RPMI7951 (cell line): ENCODE measurements around the gene SERPINB12. TPM values are rescaled to one million over a fixed set of nuclear protein-coding genes. Genes with fewer than 3 reads are reported as not detected.

Experiments used
- DNase-seq: peaks from one replicate; pipeline ENCODE4 v3.0.0-alpha.2; 2012; ENCODE audit warnings: low read depth
- total RNA-seq: library from RNA; depleted of rRNA; stranded (reverse); fragments of >200 nt; shearing (Covaris generic); gene quantifications from 2 replicates; pipeline ENCODE4 v1.2.3, GENCODE V29; 2014

The SERPINB12 gene
- total RNA-seq, 1 experiment from 2014 or later, result not detected

DNA sequence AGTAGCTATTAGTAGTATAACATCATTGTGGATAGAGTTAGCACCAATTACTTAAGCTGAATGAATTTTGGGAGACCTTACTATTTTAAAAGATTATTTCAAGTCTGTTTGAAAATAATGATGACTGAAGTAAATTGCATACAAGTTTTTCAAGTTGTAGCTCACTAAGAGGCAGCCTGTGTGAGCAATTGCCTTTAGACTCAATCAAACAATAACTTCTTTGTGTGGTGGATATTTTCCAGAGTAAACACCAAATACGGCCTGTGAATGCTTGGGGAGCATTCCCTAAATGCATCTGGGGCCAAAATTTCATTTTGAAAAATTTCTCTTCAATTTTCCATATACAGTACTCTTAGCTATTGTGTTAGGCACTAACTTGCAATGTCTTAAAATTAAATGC lies 7.9 kb downstream of the SERPINB12 start:
- DNase-seq, result no peak

DNA sequence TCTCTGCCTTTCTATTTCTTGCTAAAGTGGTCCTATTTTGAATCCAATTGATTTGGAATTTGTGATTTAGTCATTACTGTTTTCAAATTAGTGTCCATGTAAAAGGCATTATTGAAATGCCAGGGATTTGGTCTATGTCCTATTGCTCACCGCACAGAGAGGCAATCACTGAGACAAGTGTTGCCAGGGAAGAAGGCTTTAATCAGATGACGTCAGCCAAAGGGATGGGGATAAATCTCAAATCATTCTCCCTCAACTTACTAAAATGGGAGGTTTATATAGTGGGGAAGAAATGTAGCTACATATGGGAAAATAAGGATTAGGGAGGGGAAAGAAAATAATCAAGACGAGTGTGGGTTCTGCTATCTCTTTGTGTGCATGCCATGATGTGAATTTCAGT lies 9.6 kb downstream of the SERPINB12 start:
- no peak for DNase-seq

DNA sequence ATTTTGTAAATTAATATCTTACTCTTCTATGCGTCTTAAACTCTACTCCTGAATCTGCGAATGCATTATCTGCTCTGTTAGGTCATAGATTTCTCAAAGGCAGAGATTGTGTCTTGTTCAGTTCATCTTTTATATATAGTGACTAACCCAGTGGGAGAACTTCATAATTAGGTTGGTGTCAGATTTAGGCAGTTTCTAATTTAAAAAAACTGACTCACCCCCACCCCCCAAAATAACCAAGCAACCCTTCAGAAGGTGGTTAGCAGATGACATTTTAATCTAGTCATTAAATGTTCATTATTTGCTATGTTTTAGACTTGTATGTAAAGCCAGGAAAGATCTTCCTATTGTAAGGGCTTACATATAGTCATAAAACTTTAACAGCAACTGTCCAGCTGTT lies 10.4 kb downstream of the SERPINB12 start:
- DNase-seq, result no peak

DNA sequence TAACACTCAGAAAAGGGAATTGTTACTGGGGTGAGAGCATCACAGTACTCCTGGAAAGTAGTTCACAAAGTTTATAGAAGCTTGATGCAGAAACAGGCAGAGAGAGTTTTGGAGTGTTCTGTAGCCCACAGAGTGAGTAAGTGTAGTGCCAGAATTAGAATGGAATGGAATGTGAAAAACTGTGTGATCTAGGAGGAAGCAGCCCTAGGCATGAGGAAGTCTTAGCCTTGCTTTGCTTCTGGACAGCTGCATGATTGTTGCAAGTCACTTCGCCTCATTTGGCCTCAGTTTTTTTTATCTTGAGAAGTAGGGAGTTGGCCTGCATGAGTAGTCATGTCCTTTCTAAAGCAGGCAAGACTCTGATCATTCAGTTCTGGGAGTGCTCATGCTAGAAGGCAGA lies 10.9 kb downstream of the SERPINB12 start:
- peak; percentile 62 for DNase-seq

DNA sequence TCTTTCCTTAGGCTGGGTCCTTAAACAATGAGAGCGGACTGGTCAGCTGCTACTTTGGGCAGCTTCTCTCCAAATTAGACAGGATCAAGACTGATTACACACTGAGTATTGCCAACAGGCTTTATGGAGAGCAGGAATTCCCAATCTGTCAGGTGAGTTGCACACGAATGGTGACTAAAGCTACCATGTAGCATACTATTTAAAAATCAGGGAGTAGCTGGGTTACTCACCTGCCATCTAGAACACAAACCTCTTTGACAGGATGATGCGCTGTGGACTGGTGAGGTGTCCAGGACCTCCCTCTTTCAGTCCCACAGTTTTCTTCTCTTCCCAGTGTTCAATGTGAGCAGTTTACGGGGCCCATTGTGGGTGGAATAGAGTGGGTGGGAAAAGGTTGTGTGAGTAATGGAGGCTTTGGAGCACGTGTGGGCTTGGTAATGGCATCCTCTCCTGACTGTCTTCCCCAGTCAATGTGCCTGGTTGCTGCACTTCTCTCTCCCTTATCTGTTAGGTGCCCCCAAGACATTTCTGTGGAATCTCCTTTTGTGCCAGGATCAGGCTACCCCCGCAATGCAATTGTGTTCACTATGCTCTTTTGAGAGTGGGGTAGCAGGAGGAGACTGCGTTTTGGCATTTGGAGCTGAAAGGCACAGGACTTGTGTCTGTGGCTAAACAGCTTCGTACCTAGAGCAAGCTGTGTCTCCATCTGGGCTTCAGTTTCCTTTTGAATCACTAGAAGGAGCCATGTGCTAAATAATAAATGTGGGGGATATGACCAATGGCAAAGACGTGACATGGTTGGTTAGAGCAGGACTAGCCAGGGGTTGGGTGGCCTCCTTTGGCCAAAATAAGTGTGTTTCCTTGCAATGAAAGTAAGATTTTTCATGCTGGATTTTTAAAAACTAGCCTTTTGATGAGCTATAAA lies 17.7 kb downstream of the SERPINB12 start:
- DNase-seq, result no peak

DNA sequence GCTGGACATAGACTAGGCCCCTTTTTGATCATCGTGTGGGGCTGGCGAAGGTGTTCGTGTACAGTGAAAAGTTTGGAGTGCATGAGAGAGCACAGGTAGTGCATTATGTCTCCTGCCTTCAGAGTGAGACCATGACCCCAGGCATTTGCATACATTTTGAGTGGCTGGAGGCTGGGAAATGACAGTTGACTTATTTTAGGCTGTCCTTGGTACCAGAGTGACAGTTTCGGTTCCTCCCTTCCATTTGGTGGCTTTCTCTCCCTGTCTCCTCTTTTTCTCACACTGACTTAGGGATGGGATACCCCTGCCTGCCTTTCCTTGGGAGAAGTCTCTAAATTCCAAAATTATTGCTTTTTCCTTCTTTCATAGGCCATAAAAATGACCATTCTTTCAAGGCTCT lies 20.1 kb downstream of the SERPINB12 start:
- DNase-seq, result no peak

DNA sequence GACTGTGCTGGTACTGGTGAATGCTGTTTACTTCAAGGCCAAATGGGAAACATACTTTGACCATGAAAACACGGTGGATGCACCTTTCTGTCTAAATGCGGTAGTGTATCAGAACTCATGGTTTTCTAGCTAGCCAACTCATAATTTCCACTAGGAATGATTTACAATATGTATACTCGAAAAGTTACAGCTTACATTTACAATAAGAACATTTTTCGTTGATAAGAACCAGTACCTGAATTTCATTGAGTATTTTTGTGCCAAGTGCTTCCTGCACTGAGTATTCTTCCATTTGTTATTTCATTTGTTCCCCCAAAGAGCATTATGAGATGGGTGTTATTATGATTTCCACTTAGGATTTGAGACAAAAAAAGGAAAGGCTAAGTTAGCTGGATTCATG lies 21.9 kb downstream of the SERPINB12 start:
- no peak for DNase-seq

DNA sequence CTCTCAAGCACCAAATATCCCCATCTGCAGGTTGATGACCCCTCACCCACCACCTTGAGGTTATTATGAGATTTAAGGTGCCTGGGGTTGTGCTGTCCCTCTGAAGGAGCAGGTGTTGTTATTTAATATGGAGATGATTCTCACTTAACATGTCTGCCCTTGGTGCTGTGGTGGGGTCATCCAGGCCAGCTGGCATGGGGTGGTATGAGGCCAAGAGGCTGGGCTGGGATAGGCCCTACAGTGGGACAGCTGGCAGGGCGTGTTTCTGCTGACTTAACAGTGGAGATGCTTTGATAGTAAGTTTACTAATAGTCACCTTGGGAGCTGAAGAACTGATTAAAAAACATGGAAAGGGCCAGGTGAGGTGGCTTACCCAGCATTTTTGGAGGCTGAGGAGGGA lies 22.4 kb downstream of the SERPINB12 start:
- no peak for DNase-seq

DNA sequence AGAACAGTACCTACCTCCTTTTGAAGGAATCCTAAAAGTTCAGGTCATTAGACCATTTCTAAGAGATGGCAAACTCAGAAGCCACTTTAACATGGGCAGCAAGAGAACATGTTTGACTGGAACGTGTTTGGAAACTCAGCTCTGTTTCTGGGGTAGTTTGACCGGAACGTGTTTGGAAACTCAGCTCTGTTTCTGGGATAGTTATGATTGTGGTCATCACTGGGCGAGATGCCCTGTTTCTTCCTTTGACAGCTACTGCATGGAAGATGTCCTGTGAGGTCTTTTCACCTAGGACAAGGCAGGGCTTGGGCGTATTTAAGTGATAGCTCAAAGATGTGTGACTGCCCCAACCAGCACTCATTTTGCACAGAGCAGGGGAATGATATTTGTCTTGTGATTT lies 25.1 kb downstream of the SERPINB12 start:
- DNase-seq, result no peak

DNA sequence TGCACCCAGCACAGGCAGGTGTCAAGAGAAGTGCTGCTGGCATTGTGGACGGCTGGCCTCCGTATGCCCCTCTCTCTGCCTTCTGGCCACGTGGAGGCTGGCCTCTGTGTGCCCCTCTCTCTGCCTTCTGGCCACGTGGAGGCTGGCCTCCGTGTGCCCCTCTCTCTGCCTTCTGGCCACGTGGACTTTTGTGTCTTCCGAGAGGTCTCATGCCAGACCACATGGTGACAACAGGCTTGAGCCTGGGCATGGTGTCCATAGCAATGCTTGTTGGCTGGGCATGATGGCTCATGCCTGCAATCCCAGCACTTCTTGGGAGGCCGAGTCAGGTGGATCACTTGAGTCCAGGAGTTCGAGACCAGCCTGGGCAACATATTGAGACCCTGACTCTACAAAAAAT lies 25.7 kb downstream of the SERPINB12 start:
- DNase-seq, result no peak

DNA sequence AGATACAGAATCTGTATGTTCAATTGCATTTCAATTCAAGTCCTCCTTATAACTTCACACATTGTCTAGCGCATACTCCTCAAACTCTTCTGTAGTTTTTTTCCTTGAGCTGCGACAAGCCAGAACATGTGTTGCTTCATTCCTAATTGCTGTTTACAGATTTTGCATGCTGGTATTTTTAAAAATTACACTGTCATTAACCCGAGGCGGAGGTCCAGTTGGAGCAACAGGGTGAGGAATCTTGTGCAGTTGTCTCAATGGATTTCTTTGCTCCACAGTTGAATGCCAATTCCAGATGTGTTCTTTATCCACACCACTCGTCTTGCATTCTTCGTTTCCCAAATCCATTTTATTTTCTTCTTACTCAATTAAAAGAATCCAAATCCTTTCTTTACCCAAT lies 28.6 kb downstream of the SERPINB12 start:
- no peak for DNase-seq

DNA sequence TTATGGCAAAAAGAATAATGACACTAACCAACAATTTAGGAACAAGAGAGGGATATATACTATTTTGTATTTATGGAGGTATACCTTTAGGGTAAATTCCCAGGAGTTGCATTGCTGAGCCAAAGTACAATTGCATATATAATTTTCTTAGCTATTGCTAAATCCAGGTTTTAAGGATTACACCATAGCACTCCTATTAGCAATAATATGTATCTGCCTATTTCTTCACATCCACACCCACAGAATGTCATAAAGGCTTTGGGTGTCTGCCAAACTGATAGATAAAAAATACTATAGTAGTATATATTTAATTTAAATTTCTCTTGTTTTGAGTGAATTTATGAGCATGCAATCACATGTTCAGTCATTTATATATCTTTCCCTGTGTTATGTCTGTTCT lies 33.5 kb downstream of the SERPINB12 start:
- no peak for DNase-seq

DNA sequence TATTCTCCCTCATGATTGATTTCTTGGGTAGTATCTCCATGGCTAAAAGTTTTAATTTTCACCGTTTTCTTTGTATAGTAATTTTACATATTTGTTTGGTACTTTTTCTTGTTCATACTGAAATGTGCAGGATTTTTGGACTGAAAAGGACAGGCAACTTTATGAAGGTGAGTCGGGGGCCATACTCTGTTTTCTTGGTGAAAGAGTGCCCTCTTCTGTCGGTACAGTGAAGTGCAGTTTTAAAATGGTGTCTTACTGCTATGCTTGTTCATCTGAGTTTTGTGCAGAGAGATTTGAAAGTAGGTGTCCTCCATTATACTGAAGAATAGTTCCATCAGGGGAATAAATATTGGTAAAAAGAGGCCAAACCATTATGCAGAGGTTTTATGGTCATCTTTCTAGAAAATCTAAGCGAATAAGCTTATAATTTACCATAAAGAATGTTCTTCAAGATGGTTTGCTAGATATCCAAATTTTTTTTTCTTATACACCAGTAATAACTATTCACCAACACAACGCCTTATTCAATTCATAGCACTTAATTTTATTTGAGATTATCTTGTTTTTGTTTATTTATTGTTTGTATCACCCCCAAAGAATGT lies 36.3 kb downstream of the SERPINB12 start:
- DNase-seq, result peak; percentile 27

DNA sequence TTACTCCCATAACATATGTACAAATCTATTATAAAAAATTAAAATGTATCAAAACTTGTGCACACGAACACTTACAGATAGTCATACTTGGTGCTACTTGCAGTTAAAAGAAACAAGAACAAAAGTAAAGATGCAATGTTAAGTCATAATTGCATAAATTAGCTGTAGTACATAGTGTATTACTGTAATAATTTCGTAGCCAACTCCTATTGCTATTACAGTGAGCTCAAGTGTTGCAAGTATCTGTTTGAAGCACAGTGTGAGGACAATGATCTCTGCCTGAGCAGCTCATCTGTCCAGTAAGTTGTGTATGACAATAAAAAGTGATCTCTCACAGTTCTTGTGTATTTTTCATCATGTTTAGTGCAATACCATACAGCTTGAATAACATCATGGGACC lies 37.4 kb downstream of the SERPINB12 start:
- no peak for DNase-seq

DNA sequence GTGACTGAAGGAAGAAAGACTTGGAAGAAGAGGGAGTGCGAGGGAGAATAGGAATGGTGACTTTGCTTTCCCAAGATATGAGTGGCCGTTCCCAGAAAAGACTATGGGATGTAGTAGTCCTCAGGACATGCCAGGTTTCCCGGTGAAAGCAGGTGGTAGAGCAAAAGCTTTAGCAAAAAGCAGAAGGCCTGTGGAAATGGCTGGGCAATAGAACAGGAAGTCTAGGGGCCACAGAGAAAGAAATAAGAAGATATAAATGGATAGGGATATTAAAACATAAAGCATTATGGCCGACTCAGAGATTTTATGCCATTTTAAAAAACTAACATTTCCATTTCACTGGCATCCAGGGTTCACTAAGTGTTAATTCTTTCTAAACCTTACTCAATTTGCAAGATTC lies 43.8 kb downstream of the SERPINB12 start:
- DNase-seq, result no peak

DNA sequence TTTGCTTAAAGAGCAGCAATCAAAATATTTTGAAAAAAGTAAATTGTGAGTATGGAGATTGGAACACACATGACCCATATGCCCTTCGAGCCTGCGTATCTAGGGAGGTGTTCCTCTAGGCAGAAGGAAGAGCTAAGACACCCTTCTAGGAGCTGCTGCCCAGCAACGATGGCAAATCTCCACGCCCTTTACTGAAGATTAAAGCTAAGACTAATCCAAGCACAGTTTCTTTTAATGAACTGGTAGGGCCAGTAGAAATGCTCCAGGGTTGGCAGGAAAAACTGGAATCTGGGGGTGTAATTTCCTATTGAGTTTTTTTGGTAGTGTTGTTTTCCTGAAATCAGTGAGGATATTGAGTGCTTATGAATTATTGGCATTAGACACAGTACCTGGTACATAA lies 44.3 kb downstream of the SERPINB12 start:
- DNase-seq, result no peak

DNA sequence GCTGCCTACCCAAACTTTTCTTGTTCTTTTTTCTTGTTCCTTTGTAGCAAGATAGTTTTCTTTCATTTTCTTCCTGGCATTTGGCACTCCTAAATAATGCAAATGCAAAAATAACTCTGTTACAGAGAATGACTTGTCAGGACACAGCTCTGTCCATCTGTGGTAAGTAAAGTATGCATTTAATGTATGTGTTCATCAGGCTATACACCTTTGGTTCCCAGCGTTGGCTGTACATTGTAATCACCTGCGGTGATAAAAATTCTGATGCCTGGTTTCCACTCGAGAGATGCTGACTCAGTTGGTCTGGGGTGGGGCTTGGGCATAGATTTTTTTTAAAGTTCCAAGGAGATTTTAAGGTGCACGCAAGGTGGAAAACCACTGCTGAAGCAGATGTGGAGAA lies 44.8 kb downstream of the SERPINB12 start, which contains the start of gene SERPINB13:
Gene SERPINB13 (plus strand): TSS at position 378 of the 400 bp plus-strand sequence. CDS start 1,325 bp downstream, outside the sequence.
- DNase-seq, result no peak

DNA sequence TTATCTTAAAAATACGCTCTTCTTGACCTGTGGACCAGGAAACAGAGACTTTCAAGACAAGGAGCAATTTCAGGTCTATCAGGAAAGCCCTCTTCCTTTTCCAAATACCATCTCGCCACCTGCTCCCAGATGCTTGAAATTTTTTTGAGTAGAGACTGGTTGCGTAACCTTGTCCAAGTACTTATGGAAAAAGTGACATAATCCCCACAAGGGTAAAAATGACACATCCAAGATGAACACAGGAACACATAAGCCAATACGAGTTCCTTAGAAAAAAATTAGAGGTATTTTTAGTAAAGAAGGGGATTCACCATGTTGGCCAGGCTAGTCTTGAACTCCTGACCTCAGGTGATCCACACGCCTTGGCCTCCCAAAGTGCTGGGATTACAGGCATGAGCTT lies 46.7 kb downstream of the SERPINB12 start:
- DNase-seq, result no peak

DNA sequence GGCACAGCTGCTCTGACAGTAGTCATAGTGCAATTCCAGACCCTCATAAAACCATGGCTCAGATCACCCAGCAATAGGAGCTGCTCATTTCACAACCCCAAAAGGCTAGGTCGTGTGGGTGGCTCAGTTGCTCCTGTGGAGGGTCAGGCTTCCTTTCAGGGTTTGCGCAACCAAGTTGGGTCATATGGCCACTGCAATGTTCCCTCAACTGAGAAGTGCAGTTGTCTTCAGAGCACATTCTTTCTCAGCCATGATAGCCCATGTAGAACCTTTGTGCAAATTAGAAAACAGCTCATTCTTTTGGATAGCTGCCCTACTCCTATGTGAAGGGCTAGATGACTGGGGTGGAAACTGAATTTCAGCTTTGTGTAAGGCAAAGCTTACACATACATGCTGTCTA lies 48.2 kb downstream of the SERPINB12 start:
- no peak for DNase-seq

DNA sequence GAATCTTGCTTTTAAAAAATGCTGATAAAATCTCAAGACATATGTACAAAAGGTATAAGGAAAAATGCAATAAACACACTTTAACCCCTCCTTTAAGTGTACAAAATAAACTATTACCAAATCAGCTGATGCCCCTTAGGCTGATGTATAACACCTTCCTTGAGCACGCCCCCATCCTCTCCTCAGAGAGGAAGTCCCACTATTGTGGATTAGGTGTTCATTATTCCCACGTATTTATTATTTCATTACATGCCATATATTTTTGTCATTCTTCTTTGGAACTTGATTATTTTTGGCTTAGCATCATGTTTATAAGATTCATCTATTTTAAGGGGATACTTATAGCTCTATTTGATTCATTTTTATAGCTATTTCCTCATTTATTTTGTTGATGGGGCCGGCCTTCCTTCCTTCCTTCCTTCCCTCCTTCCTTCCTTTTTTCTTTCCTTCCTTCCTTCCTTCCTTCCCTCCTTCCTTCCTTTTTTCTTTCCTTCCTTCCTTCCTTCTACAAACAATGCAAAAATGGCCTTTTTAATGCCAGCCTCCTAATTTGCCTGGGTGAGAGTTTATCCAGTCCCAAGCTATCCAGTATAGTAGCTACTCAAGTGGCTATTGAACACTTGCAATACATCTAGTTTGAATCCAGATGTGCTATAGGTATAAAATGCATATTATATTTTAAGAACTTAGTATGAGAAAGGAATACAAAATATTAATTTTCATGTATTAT lies 49.0 kb downstream of the SERPINB12 start:
- DNase-seq, result no peak

DNA sequence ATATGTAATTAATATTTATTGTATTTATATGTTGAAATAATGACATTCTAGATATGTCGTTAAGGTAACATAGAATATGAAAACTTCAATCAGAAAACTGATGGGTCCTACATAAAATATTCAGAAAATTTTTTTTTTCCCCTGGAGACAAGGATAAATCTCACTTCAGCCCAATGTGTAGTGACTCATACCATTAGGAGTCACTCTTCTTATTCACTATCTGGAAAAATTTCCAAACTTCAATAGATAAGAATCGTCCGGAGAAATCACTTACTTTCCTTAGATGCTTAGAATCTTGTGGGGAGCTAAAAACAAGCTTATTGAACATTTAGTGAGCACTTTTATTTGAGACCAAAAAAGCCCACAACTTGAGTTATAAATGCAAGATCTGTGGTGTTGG lies 49.6 kb downstream of the SERPINB12 start:
- DNase-seq, result no peak

DNA sequence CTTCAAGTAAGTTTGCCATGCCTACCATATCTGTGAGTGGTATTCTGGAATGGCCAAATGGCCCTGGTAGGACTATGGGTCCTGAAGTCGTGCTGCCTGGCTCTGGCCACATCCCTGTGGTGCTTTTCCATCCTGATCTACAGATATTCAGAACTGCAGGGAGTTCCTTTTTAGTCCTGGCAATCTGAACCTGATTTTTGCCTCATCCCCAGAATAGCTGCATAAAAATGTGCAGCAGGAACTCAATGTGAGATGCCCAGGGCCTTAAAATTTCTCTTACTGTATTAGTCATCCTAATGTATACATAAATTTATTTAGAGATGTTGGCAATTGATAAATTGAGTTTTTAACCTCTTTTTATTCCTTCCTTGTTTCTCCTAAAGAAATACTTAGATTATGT lies 50.3 kb downstream of the SERPINB12 start:
- no peak for DNase-seq

DNA sequence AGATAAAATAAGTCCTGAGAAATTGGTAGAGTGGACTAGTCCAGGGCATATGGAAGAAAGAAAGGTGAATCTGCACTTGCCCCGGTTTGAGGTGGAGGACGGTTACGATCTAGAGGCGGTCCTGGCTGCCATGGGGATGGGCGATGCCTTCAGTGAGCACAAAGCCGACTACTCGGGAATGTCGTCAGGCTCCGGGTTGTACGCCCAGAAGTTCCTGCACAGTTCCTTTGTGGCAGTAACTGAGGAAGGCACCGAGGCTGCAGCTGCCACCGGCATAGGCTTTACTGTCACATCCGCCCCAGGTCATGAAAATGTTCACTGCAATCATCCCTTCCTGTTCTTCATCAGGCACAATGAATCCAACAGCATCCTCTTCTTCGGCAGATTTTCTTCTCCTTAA lies 54.8 kb downstream of the SERPINB12 start:
- no peak for DNase-seq
